Measurements from ENCODE around the gene TMEM25. TPM values are rescaled to one million over a fixed set of nuclear protein-coding genes. Genes with fewer than 3 reads are reported as not detected.
A peak's percentile ranks its signal among the peaks of the same experiment; 100 is the strongest.

TMEM25 gene
- total and polyA plus RNA-seq, 2 of the 13 experiments (the other 11 are each of a cell fraction or from before 2014, with no cell fraction given): 7.5 to 17.2 TPM

DNA sequence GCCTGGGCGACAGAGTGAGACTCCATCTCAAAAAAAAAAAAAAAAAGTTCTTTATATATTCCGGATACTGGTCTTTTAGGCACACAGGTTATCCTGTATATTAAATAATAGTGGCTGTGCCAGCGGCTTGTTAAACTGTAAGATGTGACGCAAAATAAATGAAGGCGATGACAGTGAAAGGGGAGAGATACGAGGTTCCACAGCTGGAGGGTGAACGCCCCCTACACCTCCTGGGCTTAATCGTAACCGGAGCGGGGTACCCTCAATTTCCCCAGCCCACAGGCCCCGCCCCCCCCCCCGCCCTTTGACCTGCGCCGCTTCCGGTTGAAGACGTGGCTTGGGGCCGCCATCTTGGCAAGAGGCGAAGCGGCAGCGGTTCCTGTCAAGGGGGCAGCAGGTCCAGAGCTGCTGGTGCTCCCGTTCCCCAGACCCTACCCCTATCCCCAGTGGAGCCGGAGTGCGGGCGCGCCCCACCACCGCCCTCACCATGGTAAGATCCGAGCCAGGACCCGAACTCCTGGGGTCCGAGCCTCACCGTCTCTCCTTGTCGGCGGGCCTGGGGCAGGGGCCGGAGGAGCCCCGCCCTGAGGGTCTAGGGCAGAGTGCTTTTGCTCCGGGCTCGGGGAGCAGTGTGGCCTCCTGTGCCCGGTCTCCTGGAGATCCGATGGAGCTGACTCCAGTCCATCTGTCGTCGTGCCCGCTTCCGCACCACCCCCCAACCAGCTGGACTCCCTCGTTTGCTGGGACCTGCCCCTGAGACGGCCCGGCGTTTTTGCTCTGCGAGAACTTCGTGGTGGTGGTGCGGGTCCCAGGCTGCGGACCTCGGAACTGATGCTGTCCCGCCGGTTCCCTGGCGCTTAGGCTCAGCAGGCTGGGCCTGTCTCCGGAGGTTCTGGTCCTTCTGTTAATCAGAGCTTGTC, 41.3 kb downstream of the TMEM25 start, which contains the start of gene ARCN1 (continued):
- TF ChIP-seq NCOA2 (CRISPR knock-in tag; IDR thresholded peaks at IDR 0.05): no peak
- no peak; the same call in 1 of the 2 replicates for TF ChIP-seq AHR (CRISPR knock-in tag; IDR thresholded peaks at IDR 0.05)
- TF ChIP-seq, protein P1, sequence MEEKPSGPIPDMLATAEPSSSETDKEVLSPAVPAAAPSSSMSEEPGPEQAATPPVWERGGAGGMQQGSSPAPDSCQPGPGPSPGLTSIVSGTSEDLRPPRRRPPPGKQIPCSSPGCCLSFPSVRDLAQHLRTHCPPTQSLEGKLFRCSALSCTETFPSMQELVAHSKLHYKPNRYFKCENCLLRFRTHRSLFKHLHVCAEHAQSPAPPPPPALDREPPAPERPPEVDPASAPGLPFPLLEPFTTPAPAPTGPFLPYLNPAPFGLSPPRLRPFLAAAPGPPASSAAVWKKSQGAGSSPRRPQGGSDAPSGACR (CRISPR knock-in tag; IDR thresholded peaks at IDR 0.05): peak; percentile 50; the same call in 1 of the 2 replicates
- TF ChIP-seq, protein P2, sequence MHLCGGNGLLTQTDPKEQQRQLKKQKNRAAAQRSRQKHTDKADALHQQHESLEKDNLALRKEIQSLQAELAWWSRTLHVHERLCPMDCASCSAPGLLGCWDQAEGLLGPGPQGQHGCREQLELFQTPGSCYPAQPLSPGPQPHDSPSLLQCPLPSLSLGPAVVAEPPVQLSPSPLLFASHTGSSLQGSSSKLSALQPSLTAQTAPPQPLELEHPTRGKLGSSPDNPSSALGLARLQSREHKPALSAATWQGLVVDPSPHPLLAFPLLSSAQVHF (CRISPR knock-in tag; IDR thresholded peaks at IDR 0.05): no peak
- TF ChIP-seq, protein P3, sequence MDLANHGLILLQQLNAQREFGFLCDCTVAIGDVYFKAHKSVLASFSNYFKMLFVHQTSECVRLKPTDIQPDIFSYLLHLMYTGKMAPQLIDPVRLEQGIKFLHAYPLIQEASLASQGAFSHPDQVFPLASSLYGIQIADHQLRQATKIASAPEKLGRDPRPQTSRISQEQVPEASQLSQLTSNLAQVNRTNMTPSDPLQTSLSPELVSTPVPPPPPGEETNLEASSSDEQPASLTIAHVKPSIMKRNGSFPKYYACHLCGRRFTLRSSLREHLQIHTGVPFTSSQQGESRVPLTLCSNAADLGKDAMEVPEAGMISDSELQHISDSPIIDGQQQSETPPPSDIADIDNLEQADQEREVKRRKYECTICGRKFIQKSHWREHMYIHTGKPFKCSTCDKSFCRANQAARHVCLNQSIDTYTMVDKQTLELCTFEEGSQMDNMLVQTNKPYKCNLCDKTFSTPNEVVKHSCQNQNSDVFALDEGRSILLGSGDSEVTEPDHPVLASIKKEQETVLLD (CRISPR knock-in tag; IDR thresholded peaks at IDR 0.05; ENCODE audit: low read depth): no peak
- TF ChIP-seq, protein P4, sequence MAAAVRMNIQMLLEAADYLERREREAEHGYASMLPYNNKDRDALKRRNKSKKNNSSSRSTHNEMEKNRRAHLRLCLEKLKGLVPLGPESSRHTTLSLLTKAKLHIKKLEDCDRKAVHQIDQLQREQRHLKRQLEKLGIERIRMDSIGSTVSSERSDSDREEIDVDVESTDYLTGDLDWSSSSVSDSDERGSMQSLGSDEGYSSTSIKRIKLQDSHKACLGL (CRISPR knock-in tag; IDR thresholded peaks at IDR 0.05): no peak
- TF ChIP-seq, protein P5, sequence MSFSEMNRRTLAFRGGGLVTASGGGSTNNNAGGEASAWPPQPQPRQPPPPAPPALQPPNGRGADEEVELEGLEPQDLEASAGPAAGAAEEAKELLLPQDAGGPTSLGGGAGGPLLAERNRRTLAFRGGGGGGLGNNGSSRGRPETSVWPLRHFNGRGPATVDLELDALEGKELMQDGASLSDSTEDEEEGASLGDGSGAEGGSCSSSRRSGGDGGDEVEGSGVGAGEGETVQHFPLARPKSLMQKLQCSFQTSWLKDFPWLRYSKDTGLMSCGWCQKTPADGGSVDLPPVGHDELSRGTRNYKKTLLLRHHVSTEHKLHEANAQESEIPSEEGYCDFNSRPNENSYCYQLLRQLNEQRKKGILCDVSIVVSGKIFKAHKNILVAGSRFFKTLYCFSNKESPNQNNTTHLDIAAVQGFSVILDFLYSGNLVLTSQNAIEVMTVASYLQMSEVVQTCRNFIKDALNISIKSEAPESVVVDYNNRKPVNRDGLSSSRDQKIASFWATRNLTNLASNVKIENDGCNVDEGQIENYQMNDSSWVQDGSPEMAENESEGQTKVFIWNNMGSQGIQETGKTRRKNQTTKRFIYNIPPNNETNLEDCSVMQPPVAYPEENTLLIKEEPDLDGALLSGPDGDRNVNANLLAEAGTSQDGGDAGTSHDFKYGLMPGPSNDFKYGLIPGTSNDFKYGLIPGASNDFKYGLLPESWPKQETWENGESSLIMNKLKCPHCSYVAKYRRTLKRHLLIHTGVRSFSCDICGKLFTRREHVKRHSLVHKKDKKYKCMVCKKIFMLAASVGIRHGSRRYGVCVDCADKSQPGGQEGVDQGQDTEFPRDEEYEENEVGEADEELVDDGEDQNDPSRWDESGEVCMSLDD (CRISPR knock-in tag; IDR thresholded peaks at IDR 0.05; ENCODE audit: borderline replicate concordance): no peak
- no peak for TF ChIP-seq ZNF383 (CRISPR knock-in tag; IDR thresholded peaks at IDR 0.05; ENCODE audit: borderline replicate concordance)
- TF ChIP-seq, protein P6, sequence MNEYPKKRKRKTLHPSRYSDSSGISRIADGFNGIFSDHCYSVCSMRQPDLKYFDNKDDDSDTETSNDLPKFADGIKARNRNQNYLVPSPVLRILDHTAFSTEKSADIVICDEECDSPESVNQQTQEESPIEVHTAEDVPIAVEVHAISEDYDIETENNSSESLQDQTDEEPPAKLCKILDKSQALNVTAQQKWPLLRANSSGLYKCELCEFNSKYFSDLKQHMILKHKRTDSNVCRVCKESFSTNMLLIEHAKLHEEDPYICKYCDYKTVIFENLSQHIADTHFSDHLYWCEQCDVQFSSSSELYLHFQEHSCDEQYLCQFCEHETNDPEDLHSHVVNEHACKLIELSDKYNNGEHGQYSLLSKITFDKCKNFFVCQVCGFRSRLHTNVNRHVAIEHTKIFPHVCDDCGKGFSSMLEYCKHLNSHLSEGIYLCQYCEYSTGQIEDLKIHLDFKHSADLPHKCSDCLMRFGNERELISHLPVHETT (CRISPR knock-in tag; conservative IDR thresholded peaks at IDR 0.05): no peak
- peak; percentile 57; the same call in 1 of the 2 replicates for TF ChIP-seq ZNF232 (CRISPR knock-in tag; IDR thresholded peaks at IDR 0.05; ENCODE audit: borderline replicate concordance)
- TF ChIP-seq, protein P7, sequence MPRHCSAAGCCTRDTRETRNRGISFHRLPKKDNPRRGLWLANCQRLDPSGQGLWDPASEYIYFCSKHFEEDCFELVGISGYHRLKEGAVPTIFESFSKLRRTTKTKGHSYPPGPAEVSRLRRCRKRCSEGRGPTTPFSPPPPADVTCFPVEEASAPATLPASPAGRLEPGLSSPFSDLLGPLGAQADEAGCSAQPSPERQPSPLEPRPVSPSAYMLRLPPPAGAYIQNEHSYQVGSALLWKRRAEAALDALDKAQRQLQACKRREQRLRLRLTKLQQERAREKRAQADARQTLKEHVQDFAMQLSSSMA (CRISPR knock-in tag; IDR thresholded peaks at IDR 0.05): peak; percentile 61; the same call in 1 of the 2 replicates
- TF ChIP-seq, protein P8, sequence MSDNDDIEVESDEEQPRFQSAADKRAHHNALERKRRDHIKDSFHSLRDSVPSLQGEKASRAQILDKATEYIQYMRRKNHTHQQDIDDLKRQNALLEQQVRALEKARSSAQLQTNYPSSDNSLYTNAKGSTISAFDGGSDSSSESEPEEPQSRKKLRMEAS (IDR thresholded peaks at IDR 0.05): peak; percentile 50; the same call in 1 of the 2 replicates
- TF ChIP-seq, protein P9, sequence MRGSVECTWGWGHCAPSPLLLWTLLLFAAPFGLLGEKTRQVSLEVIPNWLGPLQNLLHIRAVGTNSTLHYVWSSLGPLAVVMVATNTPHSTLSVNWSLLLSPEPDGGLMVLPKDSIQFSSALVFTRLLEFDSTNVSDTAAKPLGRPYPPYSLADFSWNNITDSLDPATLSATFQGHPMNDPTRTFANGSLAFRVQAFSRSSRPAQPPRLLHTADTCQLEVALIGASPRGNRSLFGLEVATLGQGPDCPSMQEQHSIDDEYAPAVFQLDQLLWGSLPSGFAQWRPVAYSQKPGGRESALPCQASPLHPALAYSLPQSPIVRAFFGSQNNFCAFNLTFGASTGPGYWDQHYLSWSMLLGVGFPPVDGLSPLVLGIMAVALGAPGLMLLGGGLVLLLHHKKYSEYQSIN (CRISPR knock-in tag; IDR thresholded peaks at IDR 0.05; ENCODE audit: borderline replicate concordance): no peak
- TF ChIP-seq, protein P10, sequence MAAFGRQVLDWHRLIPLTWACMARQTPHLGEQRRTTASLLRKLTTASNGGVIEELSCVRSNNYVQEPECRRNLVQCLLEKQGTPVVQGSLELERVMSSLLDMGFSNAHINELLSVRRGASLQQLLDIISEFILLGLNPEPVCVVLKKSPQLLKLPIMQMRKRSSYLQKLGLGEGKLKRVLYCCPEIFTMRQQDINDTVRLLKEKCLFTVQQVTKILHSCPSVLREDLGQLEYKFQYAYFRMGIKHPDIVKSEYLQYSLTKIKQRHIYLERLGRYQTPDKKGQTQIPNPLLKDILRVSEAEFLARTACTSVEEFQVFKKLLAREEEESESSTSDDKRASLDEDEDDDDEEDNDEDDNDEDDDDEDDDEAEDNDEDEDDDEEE (CRISPR knock-in tag; IDR thresholded peaks at IDR 0.05): no peak
- TF ChIP-seq PTBP1 (IDR thresholded peaks at IDR 0.05; ENCODE audit: low read depth, low read length, poor library complexity, severe bottlenecking): no peak
- no peak for TF ChIP-seq JUN (CRISPR knock-in tag; IDR thresholded peaks at IDR 0.05)

Measured in HepG2 (cell line).